Stimulated activated naive CD8-positive, alpha-beta T cell treated with anti-CD3 and anti-CD28 coated beads, Interleukin-15, Interleukin-2, amounts not matched to agents 100 U/mL and 50 U/mL, for 24 hours (primary cell): ENCODE data around the gene SPAG6.

Experiments
- ATAC-seq: fragments of 150-1000 bp; cut with Tn5 transposase; one replicate; pipeline ENCODE4 v1.10.0; 2021
- DNase-seq: peaks from one replicate; pipeline ENCODE4 v3.0.0; 2021

The SPAG6 gene

GRCh38 chr10:22321924-22322640 lies 23.2 kb upstream of the SPAG6 start:
- ATAC-seq (no peak), DNase-seq (peak; percentile 32)

GRCh38 chr10:22322641-22323160 lies 22.6 kb upstream of the SPAG6 start:
- DNase-seq, result no peak
- ATAC-seq, result no peak

GRCh38 chr10:22323538-22324305 lies 21.6 kb upstream of the SPAG6 start:
- DNase-seq (no peak), ATAC-seq (no peak)

- no peak for DNase-seq
- no peak for ATAC-seq
Measured at GRCh38 chr10:22324413-22324812, 20.9 kb upstream of the SPAG6 start.

GRCh38 chr10:22324893-22325271 lies 20.4 kb upstream of the SPAG6 start:
- no peak for DNase-seq
- no peak for ATAC-seq

- peak; percentile 70 for DNase-seq
- ATAC-seq, result peak; percentile 54
Measured at GRCh38 chr10:22325272-22326144, 19.8 kb upstream of the SPAG6 start.

GRCh38 chr10:22326145-22326702 lies 19.1 kb upstream of the SPAG6 start:
- ATAC-seq (no peak), DNase-seq (no peak)

GRCh38 chr10:22329150-22329549 lies 16.1 kb upstream of the SPAG6 start:
- DNase-seq (no peak), ATAC-seq (no peak)

- DNase-seq, result no peak
- ATAC-seq, result no peak
Measured at GRCh38 chr10:22332116-22332692, 13.1 kb upstream of the SPAG6 start.

- no peak for DNase-seq
- ATAC-seq, result no peak
Measured at GRCh38 chr10:22333167-22333974, 11.9 kb upstream of the SPAG6 start.

- DNase-seq (no peak), ATAC-seq (no peak)
Measured at GRCh38 chr10:22333975-22334282, 11.4 kb upstream of the SPAG6 start.

GRCh38 chr10:22334414-22335172 lies 10.7 kb upstream of the SPAG6 start:
- ATAC-seq (no peak), DNase-seq (peak; percentile 6)

GRCh38 chr10:22335173-22335933 lies 9.9 kb upstream of the SPAG6 start:
- peak; percentile 63 for DNase-seq

GRCh38 chr10:22338185-22338900 lies 7.0 kb upstream of the SPAG6 start:
- ATAC-seq (no peak), DNase-seq (no peak)

More at GRCh38 chr10:22335173-22335933, 9.9 kb upstream of the SPAG6 start:
- ATAC-seq, result peak; percentile 63

- DNase-seq (no peak), ATAC-seq (no peak)
Measured at GRCh38 chr10:22338931-22339330, 6.4 kb upstream of the SPAG6 start.

GRCh38 chr10:22339761-22340328 lies 5.5 kb upstream of the SPAG6 start:
- DNase-seq, result no peak
- no peak for ATAC-seq

- peak; percentile 69 for DNase-seq
Measured at GRCh38 chr10:22340329-22341189, 4.7 kb upstream of the SPAG6 start.

More at GRCh38 chr10:22340329-22341189, 4.7 kb upstream of the SPAG6 start:
- peak; percentile 60 for ATAC-seq
